Measurements from ENCODE around the gene UBXN11.
A peak's percentile ranks its signal among the peaks of the same experiment; 100 is the strongest.
"Not testable (repeated sequence)": the region's sequence is repeated elsewhere in the genome, so short reads cannot be mapped to it uniquely, and the experiment has no call there.

UBXN11 gene

GRCh38 chr1:26335774-26336476, 29.5 kb upstream of the UBXN11 start:
- no peak for DNase-seq

- not testable (repeated sequence) for DNase-seq
These were observed 26.9 kb upstream of the UBXN11 start for GRCh38 chr1:26333312-26333711.

- DNase-seq, result no peak
These were observed 23.8 kb upstream of the UBXN11 start for GRCh38 chr1:26330276-26330675.

GRCh38 chr1:26329380-26329779, 22.9 kb upstream of the UBXN11 start:
- not testable (repeated sequence) for DNase-seq

GRCh38 chr1:26328597-26328996, 22.2 kb upstream of the UBXN11 start:
- no peak for DNase-seq

GRCh38 chr1:26327956-26328362, 21.5 kb upstream of the UBXN11 start:
- DNase-seq, result no peak

GRCh38 chr1:26324550-26324949, 18.1 kb upstream of the UBXN11 start:
- no peak for DNase-seq

- DNase-seq, result no peak
These were observed 16.9 kb upstream of the UBXN11 start for GRCh38 chr1:26323382-26323781.

GRCh38 chr1:26322042-26322331, 15.6 kb upstream of the UBXN11 start:
- DNase-seq, result no peak

GRCh38 chr1:26321315-26322041, 15.0 kb upstream of the UBXN11 start:
- DNase-seq, result peak; percentile 92

GRCh38 chr1:26320896-26321295, 14.5 kb upstream of the UBXN11 start:
- DNase-seq, result no peak

GRCh38 chr1:26318338-26319064, 12.1 kb upstream of the UBXN11 start:
- DNase-seq, result no peak

- DNase-seq, result no peak
These were observed 11.3 kb upstream of the UBXN11 start, which contains the start of gene CD52 for GRCh38 chr1:26317612-26318337. Gene CD52, plus strand, starts transcription at chr1:26317958. Its CDS starts 60 bp downstream, at chr1:26318018.

- DNase-seq, result no peak
These were observed 10.7 kb upstream of the UBXN11 start for GRCh38 chr1:26317146-26317545.

GRCh38 chr1:26315874-26316850, 9.7 kb upstream of the UBXN11 start:
- DNase-seq, result no peak

GRCh38 chr1:26314501-26314900, 8.1 kb upstream of the UBXN11 start:
- no peak for DNase-seq

GRCh38 chr1:26307966-26308899, 1.8 kb upstream of the UBXN11 start:
- DNase-seq, result not testable (repeated sequence)

GRCh38 chr1:26307363-26307781, 936 bp upstream of the UBXN11 start:
- no peak for DNase-seq

GRCh38 chr1:26305667-26306289, 658 bp downstream of the UBXN11 start:
- no peak for DNase-seq

- DNase-seq, result no peak
These were observed 3.6 kb downstream of the UBXN11 start for GRCh38 chr1:26302733-26303405.

All from right forelimb (tissue), 1 donor.